IPS DF 6.9 (cell line): ENCODE data around the gene NPFF.
"Not testable (repeated sequence)": the region's sequence is repeated elsewhere in the genome, so short reads cannot be mapped to it uniquely, and the experiment has no call there.

ENCODE experiments used
- DNase-seq: peaks from one replicate; pipeline ENCODE4 v3.0.0-alpha.2; 2013; ENCODE audit warnings: low read depth, low spot score
- H3K27ac ChIP-seq: one replicate; pipeline ENCODE4 v1.5.1; 2013; ENCODE audit warnings: low read length, control low read depth
- H3K27me3 ChIP-seq: 2 replicates; pipeline ENCODE4 v1.6.1; 2013; ENCODE audit warnings: mild to moderate bottlenecking, low read length; ENCODE audit not compliant: control insufficient read depth, insufficient read depth
- H3K36me3 ChIP-seq: 2 replicates; pipeline ENCODE4 v1.6.1; 2013; ENCODE audit warnings: low read length; ENCODE audit not compliant: control insufficient read depth, insufficient read depth
- H3K4me1 ChIP-seq: 2 replicates; pipeline ENCODE4 v1.6.1; 2013; ENCODE audit warnings: low read length; ENCODE audit not compliant: control insufficient read depth, insufficient read depth
- H3K4me3 ChIP-seq: 2 replicates; pipeline ENCODE4 v1.5.1; 2013; ENCODE audit warnings: mild to moderate bottlenecking, low read length
- H3K9me3 ChIP-seq: 2 replicates; pipeline ENCODE4 v1.6.1; 2013; ENCODE audit warnings: low read length, inconsistent platforms; ENCODE audit not compliant: control insufficient read depth, insufficient read depth
- WGBS: extraction: QIAGEN DNeasy Blood & Tissue Kit; methylation state at CpG from one replicate; pipeline ENCODE4 v1.1.7; 2013; ENCODE audit warnings: mixed read lengths, missing lambda C conversion rate; ENCODE audit not compliant: insufficient read length, insufficient coverage; 5-methylcytosine and 5-hydroxymethylcytosine counted together

Gene NPFF

GRCh38 chr12:53506881-53507602, at the start of gene NPFF:
TSS of gene NPFF (minus strand) at chr12:53507484. CDS start at chr12:53507474, 10 bp downstream.
- no CpG with 5 or more reads among the region's 9 CpGs for WGBS
- peaks cover 13% of the 10 kb centered on the region; the same call in 1 of the 2 replicates for H3K36me3 ChIP-seq
- H3K4me1 ChIP-seq = peaks cover under 1% of the 10 kb centered on the region; the same call in 1 of the 2 replicates
- no peak for DNase-seq
- no peak within 1 kb of the TSS for H3K4me3 ChIP-seq
- no peaks in the 10 kb centered on the region for H3K9me3 ChIP-seq
- no peaks in the 10 kb centered on the region for H3K27me3 ChIP-seq
- no peak within 1 kb of the TSS for H3K27ac ChIP-seq

GRCh38 chr12:53552361-53553327, 45.4 kb upstream of the NPFF start:
- no peak overlapping the region for H3K27ac ChIP-seq
- no CpG with 5 or more reads among the region's 14 CpGs for WGBS
- no peaks in the 10 kb centered on the region for H3K4me1 ChIP-seq
- no peaks in the 10 kb centered on the region for H3K9me3 ChIP-seq
- H3K27me3 ChIP-seq = no peaks in the 10 kb centered on the region
- H3K36me3 ChIP-seq = no peaks in the 10 kb centered on the region
- no peak overlapping the region for H3K4me3 ChIP-seq
- DNase-seq = no peak

GRCh38 chr12:53551889-53552291, 44.6 kb upstream of the NPFF start:
- H3K4me1 ChIP-seq = no peaks in the 10 kb centered on the region
- no peak overlapping the region for H3K27ac ChIP-seq
- H3K27me3 ChIP-seq = no peaks in the 10 kb centered on the region
- no peaks in the 10 kb centered on the region for H3K9me3 ChIP-seq
- DNase-seq = no peak
- no CpG with 5 or more reads among the region's 2 CpGs for WGBS
- no peaks in the 10 kb centered on the region for H3K36me3 ChIP-seq
- H3K4me3 ChIP-seq = no peak overlapping the region

- Histone ChIP-seq H3K9me3 (no peaks in the 10 kb centered on the region), H3K27ac (no peak overlapping the region), H3K36me3 (no peaks in the 10 kb centered on the region), H3K4me3 (no peak overlapping the region), H3K27me3 (no peaks in the 10 kb centered on the region), H3K4me1 (no peaks in the 10 kb centered on the region)
- no peak for DNase-seq
- no CpG with 5 or more reads among the region's 1 CpG for WGBS
Measured at GRCh38 chr12:53550595-53550994, 43.3 kb upstream of the NPFF start.

GRCh38 chr12:53550131-53550530, 42.8 kb upstream of the NPFF start:
- H3K36me3 ChIP-seq, H3K4me3 ChIP-seq, H3K27me3 ChIP-seq, H3K27ac ChIP-seq, H3K4me1 ChIP-seq, H3K9me3 ChIP-seq, DNase-seq: not testable (repeated sequence)
- no CpG with 5 or more reads among the region's 8 CpGs for WGBS

- not testable (repeated sequence) for DNase-seq, H3K4me3 ChIP-seq, H3K4me1 ChIP-seq, H3K27ac ChIP-seq, H3K27me3 ChIP-seq, H3K36me3 ChIP-seq, H3K9me3 ChIP-seq
- WGBS = no CpG with 5 or more reads among the region's 6 CpGs
Measured at GRCh38 chr12:53548354-53548753, 41.1 kb upstream of the NPFF start.

GRCh38 chr12:53543539-53543938, 36.3 kb upstream of the NPFF start:
- H3K9me3 ChIP-seq = no peaks in the 10 kb centered on the region
- H3K27me3 ChIP-seq = no peaks in the 10 kb centered on the region
- H3K27ac ChIP-seq = no peak overlapping the region
- DNase-seq = peak; percentile 57
- no CpG with 5 or more reads among the region's 5 CpGs for WGBS
- no peaks in the 10 kb centered on the region for H3K4me1 ChIP-seq
- H3K36me3 ChIP-seq = no peaks in the 10 kb centered on the region
- H3K4me3 ChIP-seq = no peak overlapping the region

GRCh38 chr12:53539526-53539925, 32.2 kb upstream of the NPFF start:
- Histone ChIP-seq H3K27ac (no peak overlapping the region), H3K4me1 (no peaks in the 10 kb centered on the region), H3K27me3 (no peaks in the 10 kb centered on the region), H3K9me3 (no peaks in the 10 kb centered on the region), H3K36me3 (no peaks in the 10 kb centered on the region; the same call in 1 of the 2 replicates), H3K4me3 (no peak overlapping the region)
- WGBS = no CpG with 5 or more reads among the region's 3 CpGs
- no peak for DNase-seq

- H3K4me1 ChIP-seq = no peaks in the 10 kb centered on the region
- H3K36me3 ChIP-seq = peaks cover 2% of the 10 kb centered on the region; the same call in 1 of the 2 replicates
- no peak overlapping the region for H3K4me3 ChIP-seq
- H3K27ac ChIP-seq = no peak overlapping the region
- no peak for DNase-seq
- no peaks in the 10 kb centered on the region for H3K9me3 ChIP-seq
- no peaks in the 10 kb centered on the region for H3K27me3 ChIP-seq
- no CpG with 5 or more reads among the region's 1 CpG for WGBS
Measured at GRCh38 chr12:53538209-53538689, 31.0 kb upstream of the NPFF start.

GRCh38 chr12:53536962-53537361, 29.7 kb upstream of the NPFF start:
- DNase-seq = no peak
- peaks cover 2% of the 10 kb centered on the region; the same call in 1 of the 2 replicates for H3K36me3 ChIP-seq
- no CpG with 5 or more reads among the region's 3 CpGs for WGBS
- H3K4me1 ChIP-seq = no peaks in the 10 kb centered on the region
- no peaks in the 10 kb centered on the region for H3K27me3 ChIP-seq
- no peak overlapping the region for H3K27ac ChIP-seq
- H3K4me3 ChIP-seq = no peak overlapping the region
- no peaks in the 10 kb centered on the region for H3K9me3 ChIP-seq
